Activated CD4-positive, alpha-beta T cell treated with anti-CD3 and anti-CD28 coated beads, Interleukin-2, amount 10 ng/mL, durations not matched to agents 7 days and 5 days (primary cell): Measurements from ENCODE around the gene AK1. TPM values are rescaled to one million over a fixed set of nuclear protein-coding genes. Genes with fewer than 3 reads are reported as not detected.

Experiments used
- CTCF ChIA-PET: fragments of 350-600 bp; sonication (Branson Sonifier 250); formaldehyde crosslinking; loops from one replicate; lab custom pipeline; 2021; ENCODE audit warnings: antibody characterized with exemption; lab: Charles Lee
- POLR2A ChIA-PET: fragments of 350-600 bp; sonication (Branson Sonifier 250); formaldehyde crosslinking; loops from one replicate; lab custom pipeline; 2021; ENCODE audit warnings: antibody characterized with exemption; lab: Charles Lee
- DNase-seq: peaks from one replicate; pipeline ENCODE4 v3.0.0-alpha.2; 2020
- H3K27ac Mint-ChIP-seq: one replicate; pipeline ENCODE4 v1.8.0; 2021; ENCODE audit warnings: mild to moderate bottlenecking, moderate library complexity, mixed read lengths
- H3K27me3 Mint-ChIP-seq: one replicate; pipeline ENCODE4 v1.8.0; 2021; ENCODE audit warnings: mixed read lengths
- H3K36me3 Mint-ChIP-seq: one replicate; pipeline ENCODE4 v1.8.0; 2021; ENCODE audit warnings: low read depth, mixed read lengths
- H3K4me1 Mint-ChIP-seq: one replicate; pipeline ENCODE4 v1.8.0; 2021; ENCODE audit warnings: mixed read lengths
- H3K4me3 Mint-ChIP-seq: one replicate; pipeline ENCODE4 v1.8.0; 2021; ENCODE audit warnings: mild to moderate bottlenecking, moderate library complexity, mixed read lengths
- H3K9me3 Mint-ChIP-seq: one replicate; pipeline ENCODE4 v1.8.0; 2021; ENCODE audit warnings: mixed read lengths
- total RNA-seq, 2 experiments: library from RNA; stranded (reverse); gene quantifications; one replicate each; pipeline ENCODE4 v1.2.3, GENCODE V29; 2021

Gene AK1
- total RNA-seq, 2 experiments from 2014 or later = 53.7 to 62.3 TPM

GRCh38 chr9:127833555-127833954 lies 43.9 kb downstream of the AK1 start:
- Mint-ChIP-seq H3K36me3 (no peaks in the 10 kb centered on the region), H3K9me3 (no peaks in the 10 kb centered on the region), H3K27me3 (no peaks in the 10 kb centered on the region), H3K4me1 (peaks cover 12% of the 10 kb centered on the region), H3K27ac (no peak overlapping the region), H3K4me3 (no peak overlapping the region)
- CTCF ChIA-PET = interaction anchor here (0.8 to 1.6 kb wide), 2 partner anchors 16 to 37 kb away, joined by 3 read pairs; no protein-coding TSS in a partner anchor
- POLR2A ChIA-PET = no interaction called here
- no peak for DNase-seq

- Mint-ChIP-seq H3K9me3 (no peaks in the 10 kb centered on the region), H3K27ac (peak overlapping the region; percentile 76), H3K4me3 (no peak overlapping the region), H3K36me3 (no peaks in the 10 kb centered on the region), H3K27me3 (no peaks in the 10 kb centered on the region), H3K4me1 (peaks cover 10% of the 10 kb centered on the region)
- peak; percentile 40 for DNase-seq
- ChIA-PET CTCF (interaction anchor here (0.9 to 1.8 kb wide), 2 partner anchors 15 to 38 kb away, joined by 5 read pairs; no protein-coding TSS in a partner anchor), POLR2A (no interaction called here)
These were observed 45.2 kb downstream of the AK1 start for GRCh38 chr9:127832248-127832647.

- Mint-ChIP-seq H3K36me3 (no peaks in the 10 kb centered on the region), H3K4me1 (peaks cover 8% of the 10 kb centered on the region), H3K27ac (no peak overlapping the region), H3K9me3 (no peaks in the 10 kb centered on the region), H3K27me3 (no peaks in the 10 kb centered on the region), H3K4me3 (no peak overlapping the region)
- ChIA-PET CTCF (interaction anchor here (1.3 kb wide), 1 partner anchor 64 kb away, joined by 3 read pairs; no protein-coding TSS in a partner anchor), POLR2A (no interaction called here)
- no peak for DNase-seq
These were observed 48.1 kb downstream of the AK1 start for GRCh38 chr9:127829205-127829906.

GRCh38 chr9:127828262-127829031 lies 49.0 kb downstream of the AK1 start:
- H3K36me3 Mint-ChIP-seq = peaks cover 3% of the 10 kb centered on the region
- H3K27me3 Mint-ChIP-seq = no peaks in the 10 kb centered on the region
- H3K4me3 Mint-ChIP-seq = no peak overlapping the region
- no peak overlapping the region for H3K27ac Mint-ChIP-seq
- CTCF ChIA-PET = no interaction called here
- POLR2A ChIA-PET = no interaction called here
- no peaks in the 10 kb centered on the region for H3K9me3 Mint-ChIP-seq
- H3K4me1 Mint-ChIP-seq = peaks cover 8% of the 10 kb centered on the region
- DNase-seq = no peak

GRCh38 chr9:127826253-127826913 lies 51.1 kb downstream of the AK1 start:
- H3K9me3 Mint-ChIP-seq = no peaks in the 10 kb centered on the region
- ChIA-PET POLR2A (no interaction called here), CTCF (interaction anchor here (1.0 kb wide), 1 partner anchor 9 kb away, joined by 4 read pairs; no protein-coding TSS in a partner anchor)
- peaks cover 3% of the 10 kb centered on the region for H3K36me3 Mint-ChIP-seq
- H3K4me1 Mint-ChIP-seq = no peaks in the 10 kb centered on the region
- no peak overlapping the region for H3K27ac Mint-ChIP-seq
- H3K4me3 Mint-ChIP-seq = no peak overlapping the region
- DNase-seq = no peak
- no peaks in the 10 kb centered on the region for H3K27me3 Mint-ChIP-seq

GRCh38 chr9:127825319-127826051 lies 52.0 kb downstream of the AK1 start:
- no peak for DNase-seq
- no peaks in the 10 kb centered on the region for H3K9me3 Mint-ChIP-seq
- peaks cover 3% of the 10 kb centered on the region for H3K36me3 Mint-ChIP-seq
- CTCF ChIA-PET = interaction anchor here (1.0 to 1.1 kb wide), 2 partner anchors 8 to 27 kb away, joined by 4 to 6 read pairs; no protein-coding TSS in a partner anchor
- POLR2A ChIA-PET = no interaction called here
- no peak overlapping the region for H3K4me3 Mint-ChIP-seq
- H3K4me1 Mint-ChIP-seq = no peaks in the 10 kb centered on the region
- H3K27me3 Mint-ChIP-seq = no peaks in the 10 kb centered on the region
- H3K27ac Mint-ChIP-seq = no peak overlapping the region

GRCh38 chr9:127822108-127822507 lies 55.4 kb downstream of the AK1 start:
- no peak overlapping the region for H3K4me3 Mint-ChIP-seq
- no peaks in the 10 kb centered on the region for H3K4me1 Mint-ChIP-seq
- peaks cover 14% of the 10 kb centered on the region for H3K36me3 Mint-ChIP-seq
- H3K27me3 Mint-ChIP-seq = no peaks in the 10 kb centered on the region
- H3K9me3 Mint-ChIP-seq = no peaks in the 10 kb centered on the region
- ChIA-PET CTCF (interaction anchor here (0.6 kb wide), 1 partner anchor 23 kb away, joined by 4 read pairs; no protein-coding TSS in a partner anchor), POLR2A (no interaction called here)
- no peak overlapping the region for H3K27ac Mint-ChIP-seq
- no peak for DNase-seq

GRCh38 chr9:127818574-127818973 lies 58.9 kb downstream of the AK1 start:
- Mint-ChIP-seq H3K36me3 (peaks cover 11% of the 10 kb centered on the region), H3K27ac (peak overlapping the region; percentile 33)
- CTCF ChIA-PET = interaction anchor here (0.5 kb wide), 1 partner anchor 52 kb away, joined by 3 read pairs; no protein-coding TSS in a partner anchor

GRCh38 chr9:127817881-127818434 lies 59.5 kb downstream of the AK1 start:
- Mint-ChIP-seq H3K4me3 (no peak overlapping the region), H3K4me1 (no peaks in the 10 kb centered on the region), H3K27me3 (no peaks in the 10 kb centered on the region), H3K9me3 (no peaks in the 10 kb centered on the region), H3K27ac (no peak overlapping the region), H3K36me3 (peaks cover 11% of the 10 kb centered on the region)
- CTCF ChIA-PET = interaction anchor here (0.5 to 1.7 kb wide), 5 partner anchors 8 to 83 kb away, joined by 3 to 5 read pairs (median 4); partner anchors contain the start of gene TOR2A
- DNase-seq = no peak
- POLR2A ChIA-PET = no interaction called here

More at GRCh38 chr9:127818574-127818973, 58.9 kb downstream of the AK1 start:
- no peaks in the 10 kb centered on the region for H3K9me3 Mint-ChIP-seq
- POLR2A ChIA-PET = interaction anchor here (0.7 kb wide), 1 partner anchor 71 kb away, joined by 7 read pairs; no protein-coding TSS in a partner anchor
- DNase-seq = no peak
- no peaks in the 10 kb centered on the region for H3K4me1 Mint-ChIP-seq
- H3K4me3 Mint-ChIP-seq = no peak overlapping the region
- no peaks in the 10 kb centered on the region for H3K27me3 Mint-ChIP-seq

GRCh38 chr9:127816728-127817127 lies 60.7 kb downstream of the AK1 start:
- ChIA-PET POLR2A (no interaction called here), CTCF (interaction anchor here (1.5 to 1.7 kb wide), 2 partner anchors 15 to 82 kb away, joined by 5 read pairs; partner anchors contain the start of gene TOR2A)
- no peak for DNase-seq
- Mint-ChIP-seq H3K27ac (no peak overlapping the region), H3K36me3 (peaks cover 11% of the 10 kb centered on the region), H3K27me3 (no peaks in the 10 kb centered on the region), H3K4me1 (no peaks in the 10 kb centered on the region), H3K4me3 (no peak overlapping the region), H3K9me3 (no peaks in the 10 kb centered on the region)
